Midbrain (tissue), 1 donor: Measurements from ENCODE around the gene SYT2.

Experiments
- DNase-seq: peaks from one replicate; lab custom pipeline; 2025; lab: John Stamatoyannopoulos, UW

The SYT2 gene

DNA sequence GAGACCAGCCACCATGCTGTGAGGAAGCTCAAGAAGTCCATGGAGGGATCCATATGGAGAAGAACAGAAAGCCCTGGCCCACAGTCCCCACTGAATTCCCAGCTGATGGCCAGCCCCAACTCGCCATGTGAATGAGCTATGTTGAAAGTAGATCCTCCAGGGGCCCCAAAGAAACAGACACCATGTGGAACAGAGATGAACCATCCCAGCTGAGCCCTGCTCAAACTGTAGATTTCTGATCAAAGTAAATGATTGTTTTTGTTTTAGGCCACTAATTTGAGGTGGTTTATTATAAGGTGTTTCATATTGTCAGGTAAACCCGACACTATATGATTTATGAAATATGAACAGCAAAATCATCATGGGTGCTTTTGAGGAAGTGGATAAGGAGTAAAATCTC lies 32.8 kb downstream of the SYT2 start:
- DNase-seq = no peak

DNA sequence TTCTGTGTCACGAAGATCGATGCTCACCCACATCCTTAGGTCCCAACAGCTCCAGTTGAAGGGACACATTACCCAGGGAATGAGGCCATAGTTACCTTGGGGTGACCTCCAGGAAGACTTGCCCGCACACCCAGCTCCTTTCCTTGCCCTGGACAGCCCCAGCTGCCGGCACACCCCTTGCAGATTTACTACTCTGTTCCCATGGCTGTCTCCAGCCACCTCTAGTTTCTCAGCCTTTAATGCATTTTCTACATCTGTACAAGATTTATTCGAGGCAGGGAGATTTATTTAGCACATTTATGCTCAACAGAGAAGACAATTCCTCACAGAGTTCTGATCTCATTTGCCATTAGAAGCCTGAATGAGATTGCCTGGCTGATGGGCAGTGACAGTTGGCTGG lies 36.7 kb downstream of the SYT2 start:
- no peak for DNase-seq

DNA sequence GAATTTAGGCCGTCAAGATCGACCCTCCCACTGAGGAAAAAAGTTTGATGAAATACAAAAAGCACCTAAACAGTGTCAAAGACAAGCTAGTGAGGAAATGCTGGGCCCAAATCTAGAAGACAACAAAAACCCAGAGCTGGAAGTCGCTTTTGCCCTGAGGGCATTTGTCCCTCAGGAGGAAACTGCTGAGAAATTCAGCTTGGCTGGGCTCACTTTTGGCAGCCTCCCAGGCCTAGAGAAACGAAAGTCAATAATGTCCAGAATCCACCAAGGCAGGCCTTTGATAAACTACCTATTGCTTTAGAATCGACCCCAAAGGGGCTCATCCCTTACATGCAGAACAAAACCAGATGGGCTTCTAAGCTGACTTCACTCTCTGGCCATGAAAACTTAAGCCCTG lies 38.9 kb downstream of the SYT2 start:
- no peak for DNase-seq

DNA sequence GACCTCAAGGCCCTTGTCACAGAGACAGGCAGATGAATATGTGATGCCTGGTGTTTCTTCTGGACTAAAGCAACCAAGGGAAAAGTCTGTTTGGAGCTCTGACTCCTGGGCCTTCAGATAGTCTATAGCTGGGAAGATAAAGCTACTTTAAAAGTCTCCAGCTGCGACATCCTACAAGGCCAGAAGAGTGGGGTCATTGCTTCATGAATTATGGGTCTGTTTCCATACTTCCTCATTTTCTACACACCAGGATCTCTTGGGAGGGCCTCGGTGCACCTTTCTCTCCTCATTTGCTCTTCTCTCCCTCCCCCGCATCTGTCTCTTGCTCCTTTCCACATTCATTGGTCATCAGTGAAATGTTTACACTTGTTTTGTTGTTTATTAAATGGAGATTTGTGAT lies 44.8 kb downstream of the SYT2 start:
- DNase-seq = no peak

DNA sequence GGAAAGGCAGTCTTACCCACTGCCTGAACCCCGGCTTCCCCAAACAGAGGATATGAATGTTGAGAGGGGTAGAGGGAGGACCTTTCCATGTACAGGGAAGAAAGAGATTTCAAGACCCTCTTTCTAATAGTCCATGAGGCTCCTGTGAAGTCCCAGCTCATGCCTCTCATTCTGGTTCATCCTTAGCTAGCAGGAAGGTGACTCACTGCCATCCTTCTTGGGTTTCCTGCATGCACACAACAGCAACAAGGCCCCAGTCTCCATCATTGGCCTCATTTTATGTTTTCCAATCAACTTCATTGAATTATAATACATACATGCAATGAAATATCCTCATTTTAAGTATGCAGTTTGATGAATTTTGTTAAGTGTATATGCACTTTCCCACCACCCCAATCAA lies 46.2 kb downstream of the SYT2 start:
- no peak for DNase-seq

DNA sequence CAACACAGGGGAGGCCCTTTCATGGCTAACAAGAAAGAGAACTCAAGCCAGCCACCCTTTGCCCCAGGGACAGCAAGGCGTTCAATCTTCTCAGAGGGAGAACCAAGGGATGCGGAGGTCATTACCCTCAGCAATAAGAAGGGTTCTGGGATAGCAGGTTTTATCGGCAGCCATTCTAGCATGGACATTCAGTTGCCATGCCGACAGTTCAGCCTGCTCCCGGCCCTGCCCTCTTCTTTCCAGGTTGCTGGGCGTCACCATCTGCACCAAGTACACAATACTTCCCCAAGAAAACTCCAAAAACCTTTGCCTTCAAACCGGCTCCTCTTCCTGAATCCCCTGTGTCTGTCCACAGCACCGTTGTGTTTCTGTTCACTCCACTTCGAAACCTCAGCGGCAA lies 47.1 kb downstream of the SYT2 start:
- DNase-seq = no peak

DNA sequence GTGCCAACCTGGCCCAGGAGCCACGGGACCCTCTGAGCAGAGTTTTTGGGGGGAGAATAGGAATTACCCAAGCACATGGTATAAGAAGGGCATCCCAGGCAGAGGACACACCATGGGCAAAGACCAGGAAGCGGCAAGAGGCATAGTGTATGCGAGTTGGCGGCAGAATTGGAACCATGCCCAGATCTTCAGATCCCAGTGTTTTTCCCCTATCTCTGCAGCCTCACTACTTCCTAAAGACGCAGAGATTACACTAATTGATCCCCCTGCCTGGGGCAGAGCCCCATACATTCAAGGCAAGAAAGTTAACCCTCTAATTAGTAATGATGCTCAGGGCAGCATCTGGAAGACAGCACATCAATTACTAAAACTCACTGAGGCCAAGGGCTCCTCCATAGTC lies 48.2 kb downstream of the SYT2 start:
- DNase-seq = no peak

DNA sequence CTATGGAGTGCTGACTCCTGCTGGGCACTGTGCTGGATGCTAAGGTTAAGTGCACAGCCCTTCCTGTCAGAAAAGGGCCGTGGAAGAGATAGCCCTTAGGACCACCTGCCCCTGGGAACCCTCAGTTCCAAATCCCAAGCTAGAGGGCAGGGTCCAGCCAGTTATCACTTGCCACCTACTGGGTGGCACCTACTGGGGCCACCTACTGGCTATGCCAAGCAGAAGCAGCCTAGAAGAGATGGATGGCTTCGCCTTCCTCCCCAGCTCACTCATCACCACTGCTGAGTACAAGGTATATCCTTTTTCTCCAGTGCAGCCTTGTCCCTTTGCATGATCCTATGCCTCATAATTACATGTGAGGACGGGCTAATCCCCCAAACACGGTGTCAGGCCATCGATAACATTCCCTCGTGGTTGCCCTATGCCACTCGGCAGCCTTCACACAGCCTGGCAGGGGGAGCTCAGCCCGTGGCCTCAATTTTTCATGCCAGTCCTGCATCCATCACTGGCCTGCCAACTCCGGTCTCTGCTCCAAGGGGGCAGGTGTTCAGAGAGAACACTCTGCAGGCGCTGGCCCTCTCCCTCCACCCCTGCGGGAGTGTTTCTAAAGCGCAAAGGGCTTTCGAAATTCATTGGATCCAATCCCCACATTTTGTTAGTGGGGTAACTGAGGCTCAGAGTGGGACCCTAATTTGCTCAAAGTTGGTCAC lies 49.0 kb downstream of the SYT2 start:
- DNase-seq = no peak

DNA sequence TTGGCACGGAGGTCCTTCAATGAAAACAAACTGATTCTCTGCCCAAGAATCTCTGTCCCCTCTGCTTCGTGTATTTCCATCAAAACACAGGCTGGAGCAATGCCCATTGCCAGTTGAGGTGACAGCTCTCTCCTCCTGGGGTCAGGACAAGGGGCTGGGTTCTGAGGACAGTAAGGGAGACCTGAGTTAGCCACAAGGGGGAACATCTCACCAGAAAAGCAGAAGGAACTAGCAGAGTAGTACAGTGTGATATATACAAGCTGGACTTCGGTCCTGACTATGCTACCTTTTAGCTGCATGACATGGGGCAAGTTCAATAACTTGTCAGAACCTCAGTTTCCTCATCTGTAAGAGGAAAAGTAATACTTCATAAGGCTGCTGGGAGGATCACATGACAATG lies 50.3 kb downstream of the SYT2 start:
- DNase-seq = no peak

DNA sequence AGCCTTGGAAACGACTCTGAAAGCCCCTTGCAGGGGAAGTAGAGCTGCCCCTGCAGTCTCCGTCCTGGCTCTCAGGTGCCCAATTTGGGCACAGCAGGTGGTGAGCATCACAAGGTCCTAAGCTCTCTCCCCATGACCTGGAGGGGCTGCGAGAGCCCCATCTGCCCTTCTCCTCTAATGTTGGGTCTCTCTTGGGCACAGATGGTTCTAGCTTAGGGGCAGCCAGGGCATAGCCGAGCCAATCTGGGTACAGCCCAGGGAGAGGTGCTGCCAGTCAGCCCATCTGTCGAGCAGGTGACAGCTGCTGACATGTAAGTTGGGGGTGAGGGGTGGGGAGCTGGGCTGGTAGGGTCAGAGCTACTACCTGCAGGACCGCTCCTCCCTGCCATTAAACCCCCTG lies 50.7 kb downstream of the SYT2 start:
- DNase-seq = no peak

DNA sequence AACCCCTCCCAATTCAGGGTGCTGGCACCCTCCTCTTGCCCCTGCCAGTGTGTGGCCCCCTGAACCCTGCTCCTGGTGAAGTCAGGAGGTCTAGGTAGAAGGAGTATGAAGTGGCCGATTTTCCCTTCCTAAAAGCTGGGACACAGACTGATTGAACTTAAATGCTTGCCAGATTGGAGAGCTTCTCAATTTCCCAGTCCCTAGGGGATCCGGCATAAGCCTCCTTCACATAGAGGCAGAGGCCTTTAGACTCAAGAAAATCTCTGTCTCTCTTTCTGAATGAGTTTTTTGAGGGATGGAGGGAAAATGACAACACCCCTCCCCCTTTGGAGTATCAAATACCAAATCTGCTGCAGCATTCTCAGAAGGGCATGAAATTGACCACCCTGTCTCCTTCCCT lies 51.5 kb downstream of the SYT2 start:
- no peak for DNase-seq

DNA sequence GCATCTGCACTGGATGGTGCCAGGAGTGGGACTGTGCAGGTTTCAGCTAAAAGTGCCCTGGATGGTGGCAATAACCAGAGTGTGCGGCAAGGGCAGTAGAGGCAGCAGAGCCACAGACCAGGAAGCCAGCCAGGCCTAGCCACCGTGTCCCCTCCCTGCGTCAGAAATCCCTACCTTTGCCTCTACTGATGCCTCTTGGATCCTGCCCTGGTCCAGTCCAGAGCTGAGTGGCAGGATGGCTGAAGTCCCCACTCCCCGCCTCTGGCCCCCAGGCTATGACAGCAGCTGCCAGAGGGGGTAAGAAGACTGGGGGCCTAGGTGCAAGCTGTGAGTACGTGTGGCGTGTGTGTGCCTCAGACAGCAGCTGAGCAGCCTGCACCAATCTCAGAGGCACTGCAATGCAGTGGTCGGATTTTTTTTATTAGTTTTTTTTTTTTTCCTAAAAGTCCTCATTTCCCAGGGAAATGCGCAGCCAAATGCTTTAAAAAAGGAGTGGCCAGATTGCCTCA lies 51.9 kb downstream of the SYT2 start:
- DNase-seq = no peak

DNA sequence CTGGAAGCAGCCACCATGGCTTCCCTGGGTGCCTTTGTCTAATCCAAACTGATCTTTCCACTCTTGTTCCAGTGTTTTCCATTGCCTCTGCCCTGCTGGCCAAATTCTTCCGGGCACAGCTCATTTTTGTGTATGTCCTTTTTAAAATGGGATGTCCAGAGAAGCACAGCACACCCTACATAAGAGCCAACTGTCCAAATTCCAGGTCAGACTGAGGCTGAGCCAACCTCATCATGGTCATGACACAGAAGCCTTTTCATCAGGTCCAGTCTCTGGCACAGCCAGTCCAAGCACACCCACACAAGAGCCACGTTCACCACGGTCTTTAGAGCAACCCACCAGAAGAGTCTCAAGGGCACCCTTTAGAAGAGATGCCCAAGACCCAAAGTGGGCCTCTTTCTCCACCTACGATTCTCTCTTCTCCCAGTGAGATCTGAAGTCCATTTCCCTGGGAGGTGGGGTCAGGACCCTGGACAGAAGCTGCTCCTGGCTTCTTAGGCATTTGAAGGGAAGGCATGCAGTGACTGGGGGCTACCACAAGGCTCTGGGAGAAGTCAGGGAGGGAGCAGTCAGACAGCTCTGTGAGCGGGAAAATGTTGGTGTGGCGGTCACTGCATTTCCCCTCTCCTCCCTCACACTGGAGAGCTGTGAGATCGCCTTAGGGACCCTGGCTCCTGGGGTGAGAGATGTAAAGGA lies 53.2 kb downstream of the SYT2 start:
- DNase-seq = no peak

DNA sequence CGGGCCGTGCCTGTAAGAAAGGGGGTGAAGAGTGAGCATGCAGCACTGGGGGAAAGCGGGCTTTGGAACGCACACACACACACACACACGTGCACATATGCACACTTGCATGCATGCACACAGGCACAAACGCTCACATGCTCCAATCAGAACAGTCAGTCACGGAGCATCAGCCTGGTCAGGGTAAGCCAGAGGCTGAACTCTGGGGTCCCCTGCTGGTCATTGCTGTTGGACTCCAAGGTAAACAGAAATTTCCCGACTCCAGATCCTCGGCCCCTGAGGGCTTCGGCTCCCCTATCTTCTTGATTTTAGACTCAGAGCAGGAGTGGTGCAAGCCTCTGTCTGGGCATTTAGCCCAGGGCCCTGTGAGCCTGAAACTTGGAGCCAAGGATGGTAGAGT lies 54.2 kb downstream of the SYT2 start:
- DNase-seq = no peak

DNA sequence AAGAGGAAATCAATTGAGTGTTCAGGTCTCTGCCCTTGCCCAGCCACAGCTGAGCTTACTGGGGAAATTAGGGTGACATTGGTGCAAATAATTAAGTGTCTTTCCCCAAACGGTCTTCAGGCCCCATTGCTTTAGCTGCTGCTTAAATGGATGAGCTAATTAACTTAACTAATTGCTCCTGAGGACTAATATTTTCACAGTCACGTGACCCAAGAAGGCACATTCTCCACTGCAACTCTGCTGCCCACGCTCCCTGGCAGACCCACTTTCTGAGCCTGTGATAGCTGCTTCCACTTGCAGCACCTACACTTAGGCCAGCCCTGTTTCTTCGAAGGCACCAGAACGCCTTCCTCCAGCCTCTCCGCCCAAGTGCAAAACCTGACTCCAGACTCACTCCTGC lies 56.2 kb downstream of the SYT2 start:
- no peak for DNase-seq

DNA sequence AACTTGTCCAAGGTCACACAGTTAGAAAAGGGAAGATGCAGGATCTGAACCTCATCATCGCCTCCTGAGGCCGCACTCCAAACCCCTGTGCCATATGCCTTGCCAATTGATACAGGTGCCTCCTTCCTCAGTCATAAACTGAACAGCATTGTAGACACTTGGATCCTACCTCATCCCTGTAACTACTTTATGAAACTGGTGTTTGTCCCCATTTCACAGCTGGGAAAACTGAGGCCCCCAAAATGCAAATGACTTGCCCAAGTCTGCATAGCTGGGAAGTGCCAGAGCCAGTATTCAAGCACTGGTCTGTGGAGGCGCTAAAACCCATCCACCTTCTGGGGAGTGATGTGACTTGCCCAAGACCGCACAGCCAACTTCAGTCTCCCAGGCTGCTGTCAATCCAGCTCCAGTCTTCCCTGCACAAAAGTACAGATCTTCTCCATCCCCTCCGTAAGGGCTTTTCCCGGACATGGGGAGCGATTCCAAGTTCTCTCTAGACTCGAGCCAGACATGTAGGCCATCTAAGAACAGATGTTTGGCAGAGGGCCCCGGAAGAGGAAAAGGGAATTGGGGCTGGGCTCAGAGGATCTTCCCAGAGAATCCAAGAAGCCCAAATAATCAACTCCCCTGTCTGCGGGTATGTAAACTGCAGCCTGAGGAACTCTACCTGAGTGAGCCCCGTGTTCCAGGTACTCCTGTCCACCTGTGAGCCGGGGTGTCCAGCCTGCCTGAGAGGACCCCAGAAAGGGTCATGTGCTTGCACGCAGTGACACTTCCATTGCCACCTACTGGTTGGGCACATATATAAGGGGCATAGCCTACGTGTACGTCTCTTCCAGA lies 60.5 kb downstream of the SYT2 start:
- no peak for DNase-seq

DNA sequence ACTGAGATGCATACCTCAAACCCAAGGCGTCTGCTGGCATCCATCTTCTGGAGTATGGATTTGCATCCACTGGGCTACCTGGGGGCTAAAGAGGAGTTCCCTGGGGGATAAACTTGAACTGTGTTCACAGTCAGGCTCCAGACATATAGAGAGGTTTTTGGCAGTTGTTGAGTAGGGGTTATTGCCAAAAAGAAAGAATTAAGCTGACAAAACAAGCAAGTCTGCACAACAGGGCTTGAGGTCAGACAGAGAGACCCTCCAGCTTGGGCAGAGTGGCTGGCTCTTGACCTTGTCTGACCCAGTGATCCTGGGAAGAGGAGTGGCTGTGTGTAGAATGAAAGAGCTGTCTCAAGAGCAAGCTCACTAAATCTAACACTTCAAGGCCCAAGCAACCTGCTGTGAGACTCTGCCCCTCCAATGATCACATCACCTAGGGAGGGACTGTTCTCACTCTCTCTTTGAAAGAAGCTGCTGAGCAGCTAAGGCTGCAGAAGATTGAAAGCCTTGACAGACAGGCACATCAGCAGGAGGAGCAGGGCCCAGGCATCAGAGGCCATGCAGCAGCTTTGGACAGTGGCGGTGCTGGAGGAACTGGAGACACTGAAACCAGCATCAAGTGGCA lies 61.5 kb downstream of the SYT2 start:
- DNase-seq = no peak

DNA sequence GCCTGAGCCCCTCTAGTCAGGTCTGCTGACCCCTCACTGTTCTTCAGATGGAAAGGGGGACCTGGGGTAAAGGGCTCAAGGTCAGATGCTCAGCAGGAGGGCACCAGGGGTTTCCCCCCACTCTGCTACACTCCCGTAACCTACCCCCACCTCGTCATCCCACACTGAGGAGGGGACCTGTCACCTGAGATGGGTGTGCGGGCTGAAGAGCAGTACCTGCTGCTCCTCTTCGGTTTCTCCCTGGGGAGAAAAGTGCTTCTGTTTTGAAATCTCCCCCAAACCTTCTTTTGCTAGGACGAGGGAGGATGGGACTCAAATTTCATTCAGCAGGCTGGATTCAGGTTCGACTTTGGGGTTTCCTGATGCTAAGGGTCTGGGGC lies 65.2 kb downstream of the SYT2 start:
- no peak for DNase-seq

DNA sequence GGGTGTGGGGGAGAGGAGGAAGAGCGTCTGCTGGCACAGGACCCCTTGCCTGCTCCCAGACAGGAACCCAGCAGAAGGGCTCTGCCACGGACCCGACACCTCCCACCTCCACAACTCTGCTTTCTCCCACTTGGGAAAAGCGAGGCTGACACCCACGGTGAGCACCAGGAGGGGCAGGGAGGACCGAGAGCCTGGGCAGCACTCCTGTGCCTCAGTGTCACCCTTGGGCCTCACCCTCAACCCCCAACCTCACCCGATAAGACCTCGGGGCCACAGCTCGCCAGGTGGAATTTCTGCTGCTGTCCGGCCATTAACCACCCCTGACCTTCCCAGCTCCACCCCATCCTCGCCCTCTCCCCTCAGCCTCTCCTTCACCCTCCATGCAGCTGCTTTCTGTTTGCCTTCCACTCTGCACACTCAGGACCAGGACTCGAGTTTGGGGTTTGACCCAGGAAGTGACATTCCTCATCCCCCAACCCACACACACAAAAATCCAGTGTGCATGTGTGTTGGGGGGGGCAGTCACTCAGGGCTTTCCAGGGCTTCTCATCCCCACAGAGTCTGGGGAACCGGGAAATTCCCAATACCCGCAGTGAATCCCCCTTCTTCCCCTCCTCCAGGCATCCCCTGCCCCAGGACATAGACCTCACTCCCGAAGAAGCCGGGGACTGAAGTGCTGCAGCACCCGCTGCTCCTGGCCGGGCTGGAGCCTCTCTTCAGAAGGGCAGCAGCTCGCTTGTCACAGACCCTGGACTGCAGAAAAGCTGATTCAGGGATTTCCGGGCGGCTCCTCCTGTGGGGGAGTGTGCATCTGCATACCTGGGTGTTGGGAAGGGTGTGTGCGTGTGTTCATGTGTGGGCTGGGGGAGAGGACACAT lies 65.8 kb downstream of the SYT2 start:
- DNase-seq = no peak

DNA sequence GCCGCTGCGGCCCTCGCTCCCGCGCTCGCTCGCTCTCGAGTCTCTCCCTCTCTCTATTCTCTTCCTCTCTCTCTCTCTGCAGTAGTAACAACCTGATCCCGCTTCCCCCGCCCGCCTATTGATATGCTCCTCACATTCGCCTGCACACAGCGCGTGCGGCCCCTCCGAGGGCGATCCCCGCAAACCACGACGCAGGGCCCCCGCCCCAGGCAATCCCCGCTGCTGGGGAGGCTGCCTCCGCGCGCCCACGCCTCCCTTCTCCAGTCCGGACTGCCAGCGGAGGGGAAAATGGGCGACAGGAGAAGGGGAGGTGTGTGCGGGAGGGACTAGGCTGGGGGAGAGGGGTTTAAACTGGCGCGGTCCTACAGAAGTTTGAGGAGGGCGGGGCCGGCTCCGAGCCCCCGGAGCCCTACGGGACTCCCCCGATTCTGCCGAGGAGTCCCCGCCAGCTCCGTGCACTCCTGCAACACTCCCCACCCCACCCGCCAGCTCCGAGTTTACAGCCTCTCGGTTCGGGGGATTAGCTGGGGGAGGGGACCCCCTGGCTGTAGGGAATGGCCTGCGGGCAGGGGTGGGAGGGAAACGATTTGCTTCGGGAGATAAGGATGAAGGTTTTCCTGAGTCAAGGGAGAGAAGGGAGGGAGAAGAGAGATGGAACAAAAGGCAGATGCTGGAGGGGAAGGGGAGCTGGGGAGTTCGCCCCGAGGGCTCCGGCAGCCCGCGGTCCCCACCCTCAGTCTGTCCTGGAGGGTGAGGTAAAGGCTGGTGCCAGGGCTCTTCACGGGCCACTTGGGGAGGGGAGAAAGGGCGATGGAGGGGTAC lies 66.6 kb downstream of the SYT2 start:
- no peak for DNase-seq
